Measurements from ENCODE around the gene TUSC2. TPM values are rescaled to one million over a fixed set of nuclear protein-coding genes. Genes with fewer than 3 reads are reported as not detected.

The TUSC2 gene
- total RNA-seq, 1 experiment from 2014 or later = 35.3 TPM

DNA sequence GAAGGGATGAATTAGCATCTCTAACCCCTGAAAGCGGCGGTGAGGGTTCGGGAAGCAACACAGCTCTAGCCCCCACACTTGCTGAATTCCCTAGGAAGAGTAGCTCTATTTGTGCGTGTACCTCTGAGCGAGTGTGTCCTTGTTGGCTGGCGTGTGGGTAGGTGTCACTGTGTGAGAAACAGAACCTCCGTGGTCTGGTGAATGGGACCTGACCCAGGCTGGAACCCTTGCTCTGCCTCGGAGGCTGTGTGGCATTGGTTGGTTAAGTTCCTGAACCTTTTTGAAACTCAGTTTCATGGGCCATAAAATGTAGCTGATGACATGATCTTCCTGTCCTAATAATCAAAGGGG is 31.7 kb upstream of the TUSC2 start:
- no peak for DNase-seq (ENCODE audit: low read depth, low spot score)
- TF ChIP-seq, protein P1, sequence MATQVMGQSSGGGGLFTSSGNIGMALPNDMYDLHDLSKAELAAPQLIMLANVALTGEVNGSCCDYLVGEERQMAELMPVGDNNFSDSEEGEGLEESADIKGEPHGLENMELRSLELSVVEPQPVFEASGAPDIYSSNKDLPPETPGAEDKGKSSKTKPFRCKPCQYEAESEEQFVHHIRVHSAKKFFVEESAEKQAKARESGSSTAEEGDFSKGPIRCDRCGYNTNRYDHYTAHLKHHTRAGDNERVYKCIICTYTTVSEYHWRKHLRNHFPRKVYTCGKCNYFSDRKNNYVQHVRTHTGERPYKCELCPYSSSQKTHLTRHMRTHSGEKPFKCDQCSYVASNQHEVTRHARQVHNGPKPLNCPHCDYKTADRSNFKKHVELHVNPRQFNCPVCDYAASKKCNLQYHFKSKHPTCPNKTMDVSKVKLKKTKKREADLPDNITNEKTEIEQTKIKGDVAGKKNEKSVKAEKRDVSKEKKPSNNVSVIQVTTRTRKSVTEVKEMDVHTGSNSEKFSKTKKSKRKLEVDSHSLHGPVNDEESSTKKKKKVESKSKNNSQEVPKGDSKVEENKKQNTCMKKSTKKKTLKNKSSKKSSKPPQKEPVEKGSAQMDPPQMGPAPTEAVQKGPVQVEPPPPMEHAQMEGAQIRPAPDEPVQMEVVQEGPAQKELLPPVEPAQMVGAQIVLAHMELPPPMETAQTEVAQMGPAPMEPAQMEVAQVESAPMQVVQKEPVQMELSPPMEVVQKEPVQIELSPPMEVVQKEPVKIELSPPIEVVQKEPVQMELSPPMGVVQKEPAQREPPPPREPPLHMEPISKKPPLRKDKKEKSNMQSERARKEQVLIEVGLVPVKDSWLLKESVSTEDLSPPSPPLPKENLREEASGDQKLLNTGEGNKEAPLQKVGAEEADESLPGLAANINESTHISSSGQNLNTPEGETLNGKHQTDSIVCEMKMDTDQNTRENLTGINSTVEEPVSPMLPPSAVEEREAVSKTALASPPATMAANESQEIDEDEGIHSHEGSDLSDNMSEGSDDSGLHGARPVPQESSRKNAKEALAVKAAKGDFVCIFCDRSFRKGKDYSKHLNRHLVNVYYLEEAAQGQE (IDR thresholded peaks at IDR 0.05; ENCODE audit: insufficient read depth in 1 of 2, low read depth in 2 of 2, low read length in 1 of 2) = no peak
- TF ChIP-seq, protein P2, sequence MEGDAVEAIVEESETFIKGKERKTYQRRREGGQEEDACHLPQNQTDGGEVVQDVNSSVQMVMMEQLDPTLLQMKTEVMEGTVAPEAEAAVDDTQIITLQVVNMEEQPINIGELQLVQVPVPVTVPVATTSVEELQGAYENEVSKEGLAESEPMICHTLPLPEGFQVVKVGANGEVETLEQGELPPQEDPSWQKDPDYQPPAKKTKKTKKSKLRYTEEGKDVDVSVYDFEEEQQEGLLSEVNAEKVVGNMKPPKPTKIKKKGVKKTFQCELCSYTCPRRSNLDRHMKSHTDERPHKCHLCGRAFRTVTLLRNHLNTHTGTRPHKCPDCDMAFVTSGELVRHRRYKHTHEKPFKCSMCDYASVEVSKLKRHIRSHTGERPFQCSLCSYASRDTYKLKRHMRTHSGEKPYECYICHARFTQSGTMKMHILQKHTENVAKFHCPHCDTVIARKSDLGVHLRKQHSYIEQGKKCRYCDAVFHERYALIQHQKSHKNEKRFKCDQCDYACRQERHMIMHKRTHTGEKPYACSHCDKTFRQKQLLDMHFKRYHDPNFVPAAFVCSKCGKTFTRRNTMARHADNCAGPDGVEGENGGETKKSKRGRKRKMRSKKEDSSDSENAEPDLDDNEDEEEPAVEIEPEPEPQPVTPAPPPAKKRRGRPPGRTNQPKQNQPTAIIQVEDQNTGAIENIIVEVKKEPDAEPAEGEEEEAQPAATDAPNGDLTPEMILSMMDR (IDR thresholded peaks at IDR 0.05) = no peak
- no peak for TF ChIP-seq SIN3A (IDR thresholded peaks at IDR 0.05; ENCODE audit: borderline replicate concordance, insufficient read depth, low read depth, low read length)
- no peak for TF ChIP-seq TCF7L2 (IDR thresholded peaks at IDR 0.05; ENCODE audit: low read depth, low read length)
- no peak for TF ChIP-seq POLR2AphosphoS5 (IDR thresholded peaks at IDR 0.05; ENCODE audit: low read depth, low read length)
- ChIA-PET POLR2A (no interaction called here), CTCF (no interaction called here)
- intact Hi-C loops (cut with micrococcal nuclease; ENCODE audit: unreplicated experiment) (no loop called here), in situ Hi-C loops (cut with HindIII; ENCODE audit: low pct_unique_long_range_greater_than_20kb, low sequenced_read_pairs) (no loop called here)
- peak overlapping the region; percentile 71 to 79 for H3K4me3 ChIP-seq (ENCODE audit: low read depth in 2 of 2, low read length in 2 of 2)
- BruUV-seq (replicated peaks) = no TSS peak
- H3K36me3 ChIP-seq (ENCODE audit: control insufficient read depth, insufficient read depth, low read length) = no peaks in the 10 kb centered on the region
- no peaks in the 10 kb centered on the region for H3K9me3 ChIP-seq (ENCODE audit: control insufficient read depth, insufficient read depth, low read depth, low read length)
- H3K27ac ChIP-seq (ENCODE audit: low read length) = peak overlapping the region; percentile 59; the same call in 1 of the 2 replicates
- H3K4me1 ChIP-seq (ENCODE audit: control insufficient read depth, insufficient read depth, low read length) = peaks cover 14% of the 10 kb centered on the region
- peak; percentile 21 for ATAC-seq
- H3K27me3 ChIP-seq (ENCODE audit: control insufficient read depth, insufficient read depth, low read length) = no peaks in the 10 kb centered on the region

DNA sequence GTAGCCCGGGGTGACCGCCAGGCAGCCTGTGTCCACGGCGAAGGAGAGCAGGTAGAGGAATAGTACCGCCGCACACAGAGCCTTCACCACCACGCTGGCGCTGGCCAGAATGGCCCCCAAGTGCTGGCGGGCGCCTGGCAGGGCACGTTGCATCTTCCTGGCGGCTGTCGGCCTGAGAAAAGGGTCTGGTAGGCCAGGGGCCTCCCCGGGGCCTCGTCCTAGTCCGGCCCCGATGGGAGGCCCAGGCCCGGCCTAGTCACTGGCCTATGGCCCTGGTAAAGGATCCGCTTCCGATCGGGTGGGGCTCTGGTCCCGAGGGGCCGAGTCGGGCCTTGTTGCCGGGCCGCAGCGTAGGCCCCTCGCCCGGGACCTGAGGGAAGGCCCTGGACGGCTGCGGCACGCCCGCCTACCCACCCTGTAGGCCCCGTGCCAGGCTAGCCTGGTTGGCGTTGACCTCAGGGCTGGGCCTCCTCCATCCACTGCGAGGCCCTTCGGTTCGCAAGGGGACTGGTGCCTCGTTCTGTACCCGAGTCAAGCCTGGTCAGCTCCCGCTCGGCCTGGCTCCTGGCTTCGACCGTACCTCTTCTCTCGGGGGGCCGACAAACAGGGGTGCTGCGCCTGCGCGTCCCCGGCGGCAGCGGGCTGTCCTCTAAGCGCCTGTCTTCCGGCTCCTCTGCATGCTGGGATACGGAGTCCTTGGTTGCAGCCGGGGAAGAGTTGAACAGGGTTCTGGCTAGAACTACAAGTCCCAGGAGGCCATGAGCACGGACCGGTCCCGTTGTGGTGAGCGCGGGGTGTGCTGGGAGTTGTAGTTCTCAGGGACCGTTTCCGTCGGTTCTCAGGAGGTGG is 31.1 kb upstream of the TUSC2 start, which contains the start of gene TMEM115:
TSS of gene TMEM115 (minus strand) at position 611 of the 849 bp plus-strand sequence. CDS start at position 153, 458 bp downstream.
- no peaks in the 10 kb centered on the region for H3K9me3 ChIP-seq (ENCODE audit: control insufficient read depth, insufficient read depth, low read depth, low read length)
- intact Hi-C loops (cut with micrococcal nuclease; ENCODE audit: unreplicated experiment) = no loop called here

More for the DNA sequence above, 31.1 kb upstream of the TUSC2 start, which contains the start of gene TMEM115:
- TSS peak; percentile 86 for BruUV-seq (replicated peaks)
- no peaks in the 10 kb centered on the region for H3K27me3 ChIP-seq (ENCODE audit: control insufficient read depth, insufficient read depth, low read length)
- ChIA-PET POLR2A (no interaction called here), CTCF (no interaction called here)
- TF ChIP-seq, protein P2 (IDR thresholded peaks at IDR 0.05) = no peak
- TF ChIP-seq POLR2AphosphoS5 (IDR thresholded peaks at IDR 0.05; ENCODE audit: low read depth, low read length) (peak; percentile 52; the same call in 1 of the 2 replicates), SIN3A (IDR thresholded peaks at IDR 0.05; ENCODE audit: borderline replicate concordance, insufficient read depth, low read depth, low read length) (no peak)
- ATAC-seq = peak; percentile 99
- in situ Hi-C loops (cut with HindIII; ENCODE audit: low pct_unique_long_range_greater_than_20kb, low sequenced_read_pairs) = no loop called here
- peaks cover 14% of the 10 kb centered on the region for H3K4me1 ChIP-seq (ENCODE audit: control insufficient read depth, insufficient read depth, low read length)
- H3K27ac ChIP-seq (ENCODE audit: low read length) = peak within 1 kb of the TSS; percentile 81
- DNase-seq (ENCODE audit: low read depth, low spot score) = peak; percentile 87
- peak within 1 kb of the TSS; percentile 71 to 79 for H3K4me3 ChIP-seq (ENCODE audit: low read depth in 2 of 2, low read length in 2 of 2)
- H3K36me3 ChIP-seq (ENCODE audit: control insufficient read depth, insufficient read depth, low read length) = no peaks in the 10 kb centered on the region

Data from Panc1 (cell line).